HepG2 (cell line): ENCODE data around the gene SEC14L5. TPM values are rescaled to one million over a fixed set of nuclear protein-coding genes. Genes with fewer than 3 reads are reported as not detected.
A peak's percentile ranks its signal among the peaks of the same experiment; 100 is the strongest.

Experiments used
- AGO1 ChIP-seq: fragments of 200-400 bp; formaldehyde crosslinking; IDR thresholded peaks from 2 replicates; pipeline ENCODE4 v1.6.1; 2017; ENCODE audit warnings: mild to moderate bottlenecking, low read depth, low read length, moderate library complexity; ENCODE audit not compliant: poor library complexity, severe bottlenecking
- ARNTL ChIP-seq: sonication (generic); formaldehyde crosslinking; IDR thresholded peaks from 2 replicates; pipeline ENCODE4 v1.4.0; 2020; ENCODE audit warnings: mild to moderate bottlenecking, missing genetic modification reagents
- ASH2L ChIP-seq: fragments of 300-600, 200-600 bp; sonication (generic); IDR thresholded peaks from 2 replicates; pipeline ENCODE4 v1.7.0; 2017; ENCODE audit warnings: low read depth, mild to moderate bottlenecking, moderate library complexity, mixed read lengths, low read length; ENCODE audit not compliant: insufficient read length
- BCL3 ChIP-seq: sonication (generic); formaldehyde crosslinking; IDR thresholded peaks from 2 replicates; pipeline ENCODE4 v1.5.1; 2020; ENCODE audit warnings: mild to moderate bottlenecking, missing genetic modification reagents, moderate library complexity
- CSRNP2 ChIP-seq: sonication (generic); formaldehyde crosslinking; conservative IDR thresholded peaks from 2 replicates; pipeline ENCODE4 v1.8.0; 2022; ENCODE audit warnings: low read depth, missing genetic modification reagents
- DDIT3 ChIP-seq: sonication (generic); formaldehyde crosslinking; IDR thresholded peaks from 2 replicates; pipeline ENCODE4 v1.4.0; 2020; ENCODE audit warnings: mild to moderate bottlenecking, missing genetic modification reagents
- FOXC1 ChIP-seq: sonication (generic); formaldehyde crosslinking; IDR thresholded peaks from 2 replicates; pipeline ENCODE4 v1.8.0; 2022; ENCODE audit warnings: mild to moderate bottlenecking, missing genetic modification reagents, borderline replicate concordance
- GATA4 ChIP-seq: sonication (generic); IDR thresholded peaks from 2 replicates; pipeline ENCODE4 v1.6.1; 2016; ENCODE audit warnings: antibody characterized with exemption, low read depth, borderline replicate concordance
- MEF2D ChIP-seq: sonication (generic); formaldehyde crosslinking; IDR thresholded peaks from 2 replicates; pipeline ENCODE4 v1.5.1; 2020; ENCODE audit warnings: mild to moderate bottlenecking, missing genetic modification reagents
- NR2F2 ChIP-seq: IDR thresholded peaks from 2 replicates; pipeline ENCODE4 v1.6.1; 2012; ENCODE audit warnings: low read depth, inconsistent platforms, borderline replicate concordance
- PHB2 ChIP-seq: fragments of 450-650 bp; IDR thresholded peaks from 2 replicates; pipeline ENCODE4 v1.6.1; 2018; ENCODE audit not compliant: partially characterized antibody
- PPARG ChIP-seq: conservative IDR thresholded peaks from 2 replicates; pipeline ENCODE4 v1.6.1; 2016; ENCODE audit warnings: missing biosample characterization, missing genetic modification reagents
- RFX1 ChIP-seq: fragments of 450-650 bp; IDR thresholded peaks from 2 replicates; pipeline ENCODE4 v1.6.1; 2017
- SRSF1 ChIP-seq: fragments of 200-400 bp; formaldehyde crosslinking; optimal IDR thresholded peaks from 2 replicates; pipeline ENCODE3; 2017; ENCODE audit warnings: mild to moderate bottlenecking, low read depth, low read length, moderate library complexity
- TBX3 ChIP-seq: fragments of 450-650 bp; IDR thresholded peaks from 2 replicates; pipeline ENCODE4 v1.6.1; 2017; ENCODE audit warnings: antibody characterized with exemption, mild to moderate bottlenecking, inconsistent platforms, borderline replicate concordance
- TEF ChIP-seq: sonication (generic); formaldehyde crosslinking; IDR thresholded peaks from 2 replicates; pipeline ENCODE4 v1.5.0; 2020; ENCODE audit warnings: missing genetic modification reagents
- ZNF12 ChIP-seq: sonication (generic); formaldehyde crosslinking; IDR thresholded peaks from 2 replicates; pipeline ENCODE4 v1.5.0; 2020; ENCODE audit warnings: missing genetic modification reagents
- ZNF430 ChIP-seq: sonication (generic); formaldehyde crosslinking; IDR thresholded peaks from 2 replicates; pipeline ENCODE4 v1.9.0; 2021; ENCODE audit warnings: mild to moderate bottlenecking, missing genetic modification reagents
- ZNF503 ChIP-seq: sonication (generic); formaldehyde crosslinking; IDR thresholded peaks from 2 replicates; pipeline ENCODE4 v1.4.0; 2020; ENCODE audit warnings: missing genetic modification reagents
- ZNF597 ChIP-seq: sonication (generic); formaldehyde crosslinking; IDR thresholded peaks from 2 replicates; pipeline ENCODE4 v1.5.0; 2020; ENCODE audit warnings: missing genetic modification reagents
- ZNF652 ChIP-seq: IDR thresholded peaks from 2 replicates; pipeline ENCODE4 v1.6.1; 2016; ENCODE audit warnings: low read depth, borderline replicate concordance
- ZNF761 ChIP-seq: sonication (generic); formaldehyde crosslinking; conservative IDR thresholded peaks from 2 replicates; pipeline ENCODE4 v1.4.0; 2020; ENCODE audit warnings: mild to moderate bottlenecking, missing genetic modification reagents
- ZNF883 ChIP-seq: sonication (generic); formaldehyde crosslinking; IDR thresholded peaks from 2 replicates; pipeline ENCODE4 v1.5.1; 2020; ENCODE audit warnings: mild to moderate bottlenecking, missing genetic modification reagents; ENCODE audit errors: not compliant biosample characterization
- polyA plus RNA-seq, 8 experiments: library from polyadenylated mRNA; depleted of rRNA in 3 of 8; stranded (reverse) in 7 of 8; unstranded in 1 of 8; fragments of >200 nt; fragmentation: Illumina TruSeq in 4 of 8; extraction: Trizol in 4 of 8; gene quantifications; 2 replicates each; pipeline versions ENCODE4 v1.2.1 to v1.2.3, GENCODE V29; 2011 to 2016; ENCODE audit warnings: low read depth in 4 of 8, missing spikeins in 1 of 8, mixed read lengths in 1 of 8; ENCODE audit not compliant: insufficient read depth in 1 of 8
- total RNA-seq, 5 experiments: library from RNA; depleted of rRNA; stranded (reverse); fragments of >200 nt; fragmentation: Illumina TruSeq; extraction: Trizol; gene quantifications; 2 replicates each; pipeline ENCODE4 v1.2.3, GENCODE V29; 2016; ENCODE audit warnings: low read depth in 1 of 5

Gene SEC14L5
- total and polyA plus RNA-seq, 2 of the 13 experiments (the other 11 are each of a cell fraction or from before 2014, with no cell fraction given) = 0.40 to 0.42 TPM

GRCh38 chr16:4947722-4948503 is 10.2 kb upstream of the SEC14L5 start (continued):
- TF ChIP-seq CSRNP2 (CRISPR knock-in tag) = no peak
- no peak for TF ChIP-seq BCL3 (CRISPR knock-in tag)
- 0 out of 2 replicates have a peak, but pooled peaks have one; percentile 72 for TF ChIP-seq ZNF430 (CRISPR knock-in tag)
- peak; percentile 68 for TF ChIP-seq ARNTL (CRISPR knock-in tag)
- TF ChIP-seq ASH2L = peak; percentile 30
- TF ChIP-seq DDIT3 (CRISPR knock-in tag) = no peak
- peak; percentile 71 for TF ChIP-seq SRSF1
- TF ChIP-seq ZNF12 (CRISPR knock-in tag) = peak; percentile 34; the same call in 1 of the 2 replicates
- no peak for TF ChIP-seq ZNF883 (CRISPR knock-in tag)
- TF ChIP-seq RFX1 = no peak
- TF ChIP-seq ZNF761 (CRISPR knock-in tag) = no peak; the same call in 1 of the 2 replicates
- no peak for TF ChIP-seq TBX3
- no peak for TF ChIP-seq GATA4
- no peak for TF ChIP-seq PHB2
- TF ChIP-seq ZNF503 = no peak
- TF ChIP-seq TEF (CRISPR knock-in tag) = no peak
- peak; percentile 21; the same call in 1 of the 2 replicates for TF ChIP-seq FOXC1
- no peak for TF ChIP-seq PPARG (CRISPR knock-in tag)
- peak; percentile 47; the same call in 1 of the 2 replicates for TF ChIP-seq NR2F2
- TF ChIP-seq ZNF652 = no peak
- TF ChIP-seq MEF2D (CRISPR knock-in tag) = peak; percentile 60; the same call in 1 of the 2 replicates
- no peak for TF ChIP-seq ZNF597
- TF ChIP-seq AGO1 = no peak
